H9 (cell line): Measurements from ENCODE around the gene HMOX2. TPM values are rescaled to one million over a fixed set of nuclear protein-coding genes. Genes with fewer than 3 reads are reported as not detected.

ENCODE experiments used
- DNase-seq: peaks from one replicate; pipeline ENCODE4 v3.0.0-alpha.2; 2017
- H2AFZ ChIP-seq: one replicate; pipeline ENCODE4 v1.6.1; 2013; ENCODE audit warnings: mild to moderate bottlenecking, low read length, control low read depth, moderate library complexity
- H2AK5ac ChIP-seq: 2 replicates; pipeline ENCODE4 v1.6.1; 2013; ENCODE audit warnings: low read length, control low read depth, mixed read lengths; ENCODE audit not compliant: insufficient read length
- H2BK120ac ChIP-seq: one replicate; pipeline ENCODE4 v1.6.1; 2013; ENCODE audit warnings: low read depth, mild to moderate bottlenecking, low read length, control low read depth, inconsistent platforms; ENCODE audit not compliant: poor library complexity, severe bottlenecking
- H2BK12ac ChIP-seq: 2 replicates; pipeline ENCODE4 v1.6.1; 2013; ENCODE audit warnings: low read length, control low read depth, mixed read lengths, low read depth; ENCODE audit not compliant: insufficient read length
- H2BK15ac ChIP-seq: 2 replicates; pipeline ENCODE4 v1.6.1; 2013; ENCODE audit warnings: low read depth, low read length, control low read depth
- H2BK20ac ChIP-seq: one replicate; pipeline ENCODE4 v1.6.1; 2013; ENCODE audit warnings: low read depth, mild to moderate bottlenecking, low read length, control low read depth, inconsistent platforms; ENCODE audit not compliant: poor library complexity, severe bottlenecking
- H2BK5ac ChIP-seq: 2 replicates; pipeline ENCODE4 v1.6.1; 2013; ENCODE audit warnings: low read length, control low read depth, mixed read lengths; ENCODE audit not compliant: insufficient read length
- H3K14ac ChIP-seq: 2 replicates; pipeline ENCODE4 v1.6.1; 2013; ENCODE audit warnings: low read length, control low read depth; ENCODE audit not compliant: insufficient read depth
- H3K18ac ChIP-seq: 2 replicates; pipeline ENCODE4 v1.6.1; 2013; ENCODE audit warnings: low read depth, mild to moderate bottlenecking, mixed read lengths, low read length, control low read depth; ENCODE audit not compliant: insufficient read length
- H3K23ac ChIP-seq: 2 replicates; pipeline ENCODE4 v1.6.1; 2013; ENCODE audit warnings: low read length, control low read depth, mixed read lengths, low read depth; ENCODE audit not compliant: insufficient read length
- H3K23me2 ChIP-seq: 2 replicates; pipeline ENCODE4 v1.6.1; 2013; ENCODE audit warnings: low read depth, mild to moderate bottlenecking, mixed read lengths, low read length, control low read depth; ENCODE audit not compliant: insufficient read length, poor library complexity, severe bottlenecking
- H3K27ac ChIP-seq: 2 replicates; pipeline ENCODE4 v1.5.1; 2013; ENCODE audit warnings: low read length, control low read depth, mixed read lengths, low read depth; ENCODE audit not compliant: insufficient read length
- H3K27me3 ChIP-seq: 2 replicates; pipeline ENCODE4 v1.6.1; 2013; ENCODE audit warnings: low read length, control low read depth, inconsistent platforms; ENCODE audit not compliant: insufficient read depth
- H3K4ac ChIP-seq: 2 replicates; pipeline ENCODE4 v1.6.1; 2013; ENCODE audit warnings: low read depth, mild to moderate bottlenecking, control low read depth, inconsistent platforms, low read length, moderate library complexity
- H3K4me1 ChIP-seq: 2 replicates; pipeline ENCODE4 v1.6.1; 2013; ENCODE audit warnings: low read length, control low read depth, inconsistent platforms; ENCODE audit not compliant: insufficient read depth
- H3K4me2 ChIP-seq: 2 replicates; pipeline ENCODE4 v1.6.1; 2013; ENCODE audit warnings: low read length, control low read depth, mixed read lengths; ENCODE audit not compliant: insufficient read length, insufficient read depth
- H3K56ac ChIP-seq: 2 replicates; pipeline ENCODE4 v1.6.1; 2013; ENCODE audit warnings: low read depth, mild to moderate bottlenecking, mixed read lengths, low read length, control low read depth; ENCODE audit not compliant: insufficient read length
- H3K79me1 ChIP-seq: 2 replicates; pipeline ENCODE4 v1.6.1; 2013; ENCODE audit warnings: low read depth, mild to moderate bottlenecking, moderate library complexity, low read length, control low read depth, inconsistent platforms; ENCODE audit not compliant: insufficient read depth, poor library complexity, severe bottlenecking
- H3K79me2 ChIP-seq: 2 replicates; pipeline ENCODE4 v1.6.1; 2013; ENCODE audit warnings: low read length, control low read depth, inconsistent platforms; ENCODE audit not compliant: insufficient read depth
- H3K9ac ChIP-seq: 2 replicates; pipeline ENCODE4 v1.6.1; 2013; ENCODE audit warnings: low read length, control low read depth, mixed read lengths; ENCODE audit not compliant: insufficient read length; ENCODE audit errors: extremely low read depth
- H3K9me3 ChIP-seq: one replicate; pipeline ENCODE4 v1.6.1; 2013; ENCODE audit warnings: low read depth, low read length, inconsistent platforms; ENCODE audit not compliant: control insufficient read depth
- H3T11ph ChIP-seq: one replicate; pipeline ENCODE4 v1.6.1; 2013; ENCODE audit warnings: mild to moderate bottlenecking, low read length, control low read depth, inconsistent platforms
- H4K20me1 ChIP-seq: one replicate; pipeline ENCODE4 v1.6.1; 2013; ENCODE audit not compliant: control insufficient read depth, insufficient read length, insufficient read depth
- H4K5ac ChIP-seq: 2 replicates; pipeline ENCODE4 v1.6.1; 2013; ENCODE audit warnings: low read depth, mild to moderate bottlenecking, mixed read lengths, low read length, control low read depth; ENCODE audit not compliant: insufficient read length
- H4K8ac ChIP-seq: replicated peaks from 2 replicates; pipeline ENCODE4 v1.6.1; 2013; ENCODE audit warnings: low read length, control low read depth, mixed read lengths, low read depth; ENCODE audit not compliant: insufficient read length
- H4K91ac ChIP-seq: 2 replicates; pipeline ENCODE4 v1.6.1; 2013; ENCODE audit warnings: low read depth, mild to moderate bottlenecking, moderate library complexity, mixed read lengths, low read length, control low read depth; ENCODE audit not compliant: insufficient read length
- H3K27ac Mint-ChIP-seq, 3 experiments: 2 replicates in 2 of 3; 3 replicates in 1 of 3; pipeline ENCODE4 v1.8.0; 2020 to 2021; ENCODE audit warnings: mixed read lengths in 3 of 3, mild to moderate bottlenecking in 1 of 3, moderate library complexity in 1 of 3
- H3K27me3 Mint-ChIP-seq: 2 replicates; pipeline ENCODE4 v1.8.0; 2021; ENCODE audit warnings: low read depth, mild to moderate bottlenecking, moderate library complexity, mixed read lengths
- H3K36me3 Mint-ChIP-seq, 3 experiments: 2 replicates in 2 of 3; 3 replicates in 1 of 3; pipeline ENCODE4 v1.8.0; 2020 to 2021; ENCODE audit warnings: low read depth in 3 of 3, mixed read lengths in 3 of 3; ENCODE audit not compliant: insufficient read depth in 1 of 3
- H3K4me1 Mint-ChIP-seq, 2 experiments: 2 replicates each; pipeline ENCODE4 v1.8.0; 2020; ENCODE audit warnings: mixed read lengths in 2 of 2
- H3K4me3 Mint-ChIP-seq, 2 experiments: 2 replicates in 1 of 2; 3 replicates in 1 of 2; pipeline ENCODE4 v1.8.0; 2020 to 2021; ENCODE audit warnings: mild to moderate bottlenecking in 2 of 2, mixed read lengths in 2 of 2, moderate library complexity in 1 of 2
- H3K9me3 Mint-ChIP-seq, 2 experiments: 2 replicates in 1 of 2; 3 replicates in 1 of 2; pipeline ENCODE4 v1.8.0; 2020; ENCODE audit warnings: mild to moderate bottlenecking in 2 of 2, mixed read lengths in 2 of 2, moderate library complexity in 1 of 2
- WGBS: extraction: QIAGEN DNeasy Blood & Tissue Kit; methylation state at CpG from one replicate; pipeline ENCODE4 v1.1.7; 2013; ENCODE audit warnings: missing lambda C conversion rate, low lambda C conversion rate, mixed read lengths; ENCODE audit not compliant: insufficient read length; ENCODE audit errors: extremely low coverage; 5-methylcytosine and 5-hydroxymethylcytosine counted together
- total RNA-seq: library from RNA; stranded (reverse); gene quantifications from 2 replicates; pipeline ENCODE4 v1.2.1, GENCODE V29; 2021
- TF ChIP-seq, protein P1 (sequence below): fragments of 200-600 bp; sonication (generic); conservative IDR thresholded peaks from 3 replicates; pipeline ENCODE4 v1.8.0; 2021; ENCODE audit warnings: antibody characterized with exemption, mild to moderate bottlenecking

Gene HMOX2
- total RNA-seq, 1 experiment from 2014 or later, result 44.4 TPM

DNA sequence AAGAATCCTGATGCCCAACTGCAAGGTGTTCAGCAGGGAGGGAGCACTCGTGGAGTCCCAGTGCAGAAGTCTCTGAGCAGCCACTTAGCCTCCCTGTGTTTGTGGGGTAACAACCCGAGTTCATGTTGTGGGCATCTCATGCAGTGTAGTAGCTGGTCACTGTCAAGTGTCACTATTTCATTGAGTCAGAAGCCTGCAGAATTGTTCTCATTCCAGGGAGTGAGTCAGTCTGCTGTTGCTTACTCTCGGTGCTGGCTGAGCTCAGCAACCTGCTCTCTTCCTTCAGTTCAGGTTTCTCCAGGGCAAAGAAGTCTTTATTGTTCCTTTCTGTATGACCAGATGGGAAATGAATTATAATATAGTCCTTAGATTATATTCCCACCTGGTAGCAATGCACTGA is 24.1 kb downstream of the HMOX2 start:
- Histone ChIP-seq H3K9ac (no peak overlapping the region), H4K91ac (no peak overlapping the region), H2BK20ac (no peak overlapping the region), H3K4me2 (no peak overlapping the region), H3K9me3 (no peaks in the 10 kb centered on the region), H3K23me2 (no peaks in the 10 kb centered on the region), H3K79me1 (no peaks in the 10 kb centered on the region), H3K14ac (no peak overlapping the region), H4K20me1 (no peaks in the 10 kb centered on the region), H4K8ac (no peak overlapping the region), H3K4ac (no peak overlapping the region), H2BK12ac (no peak overlapping the region), H3K4me1 (no peaks in the 10 kb centered on the region), H3T11ph (no peak overlapping the region), H2BK15ac (no peak overlapping the region), H3K79me2 (no peaks in the 10 kb centered on the region), H2BK5ac (no peak overlapping the region), H3K27ac (no peak overlapping the region), H3K18ac (no peak overlapping the region), H2AK5ac (no peak overlapping the region), H3K23ac (no peak overlapping the region), H3K56ac (no peak overlapping the region), H2BK120ac (no peak overlapping the region), H2AFZ (no peak overlapping the region), H4K5ac (no peak overlapping the region), H3K27me3 (no peaks in the 10 kb centered on the region)
- peaks cover 0 to 3% (median 0%) of the 10 kb centered on the region in 3 experiments; a peak in 2 of 7 replicates for H3K36me3 Mint-ChIP-seq
- WGBS, result no CpG with 5 or more reads among the region's 3 CpGs
- H3K4me1 Mint-ChIP-seq, result peaks cover 19 to 35% of the 10 kb centered on the region in 2 experiments
- TF ChIP-seq, protein P1, sequence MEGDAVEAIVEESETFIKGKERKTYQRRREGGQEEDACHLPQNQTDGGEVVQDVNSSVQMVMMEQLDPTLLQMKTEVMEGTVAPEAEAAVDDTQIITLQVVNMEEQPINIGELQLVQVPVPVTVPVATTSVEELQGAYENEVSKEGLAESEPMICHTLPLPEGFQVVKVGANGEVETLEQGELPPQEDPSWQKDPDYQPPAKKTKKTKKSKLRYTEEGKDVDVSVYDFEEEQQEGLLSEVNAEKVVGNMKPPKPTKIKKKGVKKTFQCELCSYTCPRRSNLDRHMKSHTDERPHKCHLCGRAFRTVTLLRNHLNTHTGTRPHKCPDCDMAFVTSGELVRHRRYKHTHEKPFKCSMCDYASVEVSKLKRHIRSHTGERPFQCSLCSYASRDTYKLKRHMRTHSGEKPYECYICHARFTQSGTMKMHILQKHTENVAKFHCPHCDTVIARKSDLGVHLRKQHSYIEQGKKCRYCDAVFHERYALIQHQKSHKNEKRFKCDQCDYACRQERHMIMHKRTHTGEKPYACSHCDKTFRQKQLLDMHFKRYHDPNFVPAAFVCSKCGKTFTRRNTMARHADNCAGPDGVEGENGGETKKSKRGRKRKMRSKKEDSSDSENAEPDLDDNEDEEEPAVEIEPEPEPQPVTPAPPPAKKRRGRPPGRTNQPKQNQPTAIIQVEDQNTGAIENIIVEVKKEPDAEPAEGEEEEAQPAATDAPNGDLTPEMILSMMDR, result no peak
- H3K9me3 Mint-ChIP-seq, result no peaks in the 10 kb centered on the region
- H3K4me3 Mint-ChIP-seq, result no peak overlapping the region
- no peak for DNase-seq
- no peak overlapping the region; a peak in 1 of 7 replicates for H3K27ac Mint-ChIP-seq
- H3K27me3 Mint-ChIP-seq, result no peaks in the 10 kb centered on the region
